Stimulated activated CD8-positive, alpha-beta memory T cell treated with anti-CD3 and anti-CD28 coated beads, Interleukin-7, amount 100 ng/mL, for 48 hours (primary cell): ENCODE measurements around the gene SLC25A13.
"Not testable (repeated sequence)": the region's sequence is repeated elsewhere in the genome, so short reads cannot be mapped to it uniquely, and the experiment has no call there.

Experiments used
- DNase-seq, 2 donors: peaks; one replicate each; pipeline ENCODE4 v3.0.0-alpha.2; 2020; ENCODE audit warnings: low read depth in 1 of 2; ENCODE audit errors: extremely low read depth in 1 of 2

Gene SLC25A13

GRCh38 chr7:96321658-96322372, at the start of gene SLC25A13:
Gene SLC25A13, minus strand, starts transcription at chr7:96322098. Its CDS starts 142 bp downstream, at chr7:96321956.
- DNase-seq = peak; percentile 45 to 60

- not testable (repeated sequence) for DNase-seq
These were observed 44.0 kb upstream of the SLC25A13 start for GRCh38 chr7:96365916-96366315.

- no peak for DNase-seq
These were observed 39.4 kb upstream of the SLC25A13 start for GRCh38 chr7:96361116-96361857.

GRCh38 chr7:96359876-96360275, 38.0 kb upstream of the SLC25A13 start:
- no peak for DNase-seq

GRCh38 chr7:96358236-96358971, 36.5 kb upstream of the SLC25A13 start:
- DNase-seq = not testable (repeated sequence)

- no peak for DNase-seq
These were observed 34.1 kb upstream of the SLC25A13 start for GRCh38 chr7:96355990-96356506.

- DNase-seq = no peak
These were observed 33.0 kb upstream of the SLC25A13 start for GRCh38 chr7:96354881-96355280.

- no peak for DNase-seq
These were observed 27.7 kb upstream of the SLC25A13 start for GRCh38 chr7:96349572-96349971.

- DNase-seq = no peak
These were observed 25.6 kb upstream of the SLC25A13 start for GRCh38 chr7:96347471-96347870.

- no peak for DNase-seq
These were observed 24.5 kb upstream of the SLC25A13 start for GRCh38 chr7:96346293-96346953.

GRCh38 chr7:96344236-96344635, 22.3 kb upstream of the SLC25A13 start:
- DNase-seq = no peak

GRCh38 chr7:96342049-96342448, 20.2 kb upstream of the SLC25A13 start:
- no peak for DNase-seq

GRCh38 chr7:96337519-96337918, 15.6 kb upstream of the SLC25A13 start:
- no peak for DNase-seq

GRCh38 chr7:96332325-96332724, 10.4 kb upstream of the SLC25A13 start:
- no peak for DNase-seq

- DNase-seq = no peak
These were observed 9.9 kb upstream of the SLC25A13 start for GRCh38 chr7:96331775-96332174.

GRCh38 chr7:96331233-96331632, 9.3 kb upstream of the SLC25A13 start:
- DNase-seq = no peak

GRCh38 chr7:96330193-96330592, 8.3 kb upstream of the SLC25A13 start:
- DNase-seq = no peak

- no peak for DNase-seq
These were observed 7.3 kb upstream of the SLC25A13 start for GRCh38 chr7:96329241-96329640.

GRCh38 chr7:96328016-96328415, 6.1 kb upstream of the SLC25A13 start:
- no peak for DNase-seq

- DNase-seq = no peak
These were observed 5.5 kb upstream of the SLC25A13 start for GRCh38 chr7:96327429-96327828.

- DNase-seq = not testable (repeated sequence)
These were observed 4.9 kb upstream of the SLC25A13 start for GRCh38 chr7:96326752-96327151.
